Testis (tissue), 2 donors: ENCODE measurements around the gene TENT4A.

Source experiments
- CTCF ChIP-seq, 3 experiments: fragments of 450-650 bp in 2 of 3; fragments of 200-600 bp in 1 of 3; sonication (generic) in 1 of 3; IDR thresholded peaks; one replicate each; pipeline ENCODE4 v1.5.1; 2016 to 2019; ENCODE audit warnings: antibody characterized with exemption in 3 of 3, mild to moderate bottlenecking in 2 of 3, moderate library complexity in 1 of 3
- POLR2A ChIP-seq: fragments of 450-650 bp; IDR thresholded peaks from one replicate; pipeline ENCODE4 v1.6.1; 2017; ENCODE audit warnings: antibody characterized with exemption, mild to moderate bottlenecking, moderate library complexity

- no peak for TF ChIP-seq CTCF (IDR thresholded peaks at IDR 0.05)
- TF ChIP-seq POLR2A, result no peak
Observed at GRCh38 chr5:6780802-6781391, 67.7 kb downstream of the TENT4A start.
